DLD1 (cell line): Measurements from ENCODE around the gene CRIM1.

ENCODE experiments used
- in situ Hi-C: cut with HindIII; loops from 2 replicates; pipeline ENCODE4 v1.10.0; 2017; ENCODE audit warnings: low sequenced_read_pairs

CRIM1 gene

GRCh38 chr2:36541891-36542595 lies 186.5 kb downstream of the CRIM1 start:
- in situ Hi-C loops = no loop called here

- in situ Hi-C loops = no loop called here
Observed at GRCh38 chr2:36544638-36545338, 189.2 kb downstream of the CRIM1 start.

- in situ Hi-C loops = no loop called here
Observed at GRCh38 chr2:36545871-36546416, 190.4 kb downstream of the CRIM1 start.

GRCh38 chr2:36547906-36548305 lies 192.3 kb downstream of the CRIM1 start:
- in situ Hi-C loops = no loop called here

GRCh38 chr2:36549165-36549574 lies 193.6 kb downstream of the CRIM1 start:
- in situ Hi-C loops = no loop called here

GRCh38 chr2:36550006-36550405 lies 194.4 kb downstream of the CRIM1 start:
- in situ Hi-C loops = no loop called here

GRCh38 chr2:36553683-36554082 lies 198.1 kb downstream of the CRIM1 start:
- in situ Hi-C loops = no loop called here

- in situ Hi-C loops = no loop called here
Observed at GRCh38 chr2:36554531-36554930, 199.0 kb downstream of the CRIM1 start.

GRCh38 chr2:36555789-36556188 lies 200.2 kb downstream of the CRIM1 start:
- in situ Hi-C loops = no loop called here

- in situ Hi-C loops = no loop called here
Observed at GRCh38 chr2:36556842-36557241, 201.3 kb downstream of the CRIM1 start.

GRCh38 chr2:36559221-36559942 lies 203.8 kb downstream of the CRIM1 start:
- in situ Hi-C loops = no loop called here

- in situ Hi-C loops = no loop called here
Observed at GRCh38 chr2:36560726-36561125, 205.1 kb downstream of the CRIM1 start.

GRCh38 chr2:36561237-36561944 lies 205.8 kb downstream of the CRIM1 start:
- in situ Hi-C loops = no loop called here

- in situ Hi-C loops = no loop called here
Observed at GRCh38 chr2:36562240-36562639, 206.7 kb downstream of the CRIM1 start.

GRCh38 chr2:36562973-36563532 lies 207.5 kb downstream of the CRIM1 start:
- in situ Hi-C loops = no loop called here

- in situ Hi-C loops = no loop called here
Observed at GRCh38 chr2:36564377-36564930, 208.9 kb downstream of the CRIM1 start.

- in situ Hi-C loops = no loop called here
Observed at GRCh38 chr2:36565712-36566111, 210.1 kb downstream of the CRIM1 start.

- in situ Hi-C loops = no loop called here
Observed at GRCh38 chr2:36566887-36567286, 211.3 kb downstream of the CRIM1 start.

- in situ Hi-C loops = no loop called here
Observed at GRCh38 chr2:36567711-36568408, 212.3 kb downstream of the CRIM1 start.
